Subcutaneous adipose tissue (tissue), 4 donors: Measurements from ENCODE around the gene CELSR1. TPM values are rescaled to one million over a fixed set of nuclear protein-coding genes. Genes with fewer than 3 reads are reported as not detected.

Experiments
- CTCF ChIP-seq: fragments of 450-650 bp; IDR thresholded peaks from one replicate; pipeline ENCODE4 v1.5.1; 2016; ENCODE audit warnings: low read depth, mild to moderate bottlenecking, control low read depth, antibody characterized with exemption, moderate library complexity
- total RNA-seq, 4 donors: library from RNA; depleted of rRNA; stranded (reverse); fragments of >200 nt; gene quantifications; one replicate each; pipeline ENCODE4 v1.1.0, GENCODE V29; 2016

CELSR1 gene
- total RNA-seq, 4 donors from 2014 or later = 0.16 to 5.6 (median 1.5) TPM

GRCh38 chr22:46319319-46319718 is 218.1 kb downstream of the CELSR1 start:
- no peak for TF ChIP-seq CTCF

- no peak for TF ChIP-seq CTCF
These were observed 218.8 kb downstream of the CELSR1 start for GRCh38 chr22:46318576-46318975.

DNA sequence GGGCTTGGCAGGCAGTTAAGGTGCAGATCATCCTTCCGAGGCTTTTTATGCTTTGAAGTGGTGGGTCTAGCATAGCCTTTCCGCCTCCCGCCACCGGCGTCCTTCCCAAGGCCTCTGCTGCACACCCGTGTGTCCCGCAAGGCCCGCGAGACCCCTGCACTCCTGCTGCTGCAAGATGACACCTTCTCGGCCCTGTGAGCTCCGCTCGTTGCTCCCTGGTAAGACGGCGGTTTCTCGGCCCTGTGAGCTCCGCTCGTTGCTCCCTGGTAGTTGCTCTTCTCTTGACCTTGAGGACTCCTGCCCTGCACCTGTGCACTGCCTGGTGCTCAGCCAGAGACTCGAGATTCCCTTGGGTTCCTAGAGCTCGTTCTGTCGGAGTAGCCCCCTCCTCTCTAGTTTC is 219.8 kb downstream of the CELSR1 start:
- TF ChIP-seq CTCF = no peak

GRCh38 chr22:46315976-46316375 is 221.4 kb downstream of the CELSR1 start:
- TF ChIP-seq CTCF = no peak

DNA sequence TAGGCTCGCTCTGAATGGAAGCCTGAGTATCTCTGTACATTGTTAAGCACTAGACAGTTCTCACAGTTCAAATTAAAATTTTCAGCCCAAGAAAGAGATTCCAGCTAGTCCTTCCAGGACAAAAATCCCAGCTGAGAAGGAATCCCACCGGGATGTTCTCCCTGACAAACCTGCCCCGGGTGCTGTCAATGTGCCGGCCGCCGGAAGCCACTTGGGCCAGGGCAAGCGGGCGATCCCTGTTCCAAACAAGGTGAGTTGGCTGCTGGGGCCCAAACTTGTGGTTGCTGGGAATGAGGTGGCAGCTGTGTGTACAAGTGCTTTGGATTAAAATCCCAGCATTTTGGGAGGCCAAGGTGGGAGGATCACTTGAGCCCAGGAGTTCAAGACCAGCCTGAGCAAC is 225.4 kb downstream of the CELSR1 start:
- TF ChIP-seq CTCF = no peak

Other genes starting within 250 kb of the CELSR1 start
- 1 to 10 TPM in 2 of 4 donors, not detected in 2; 1.1 to 1.4 TPM for gene GTSE1, start 240.8 kb downstream of the CELSR1 start, total RNA-seq
- gene TRMU, start 201.9 kb downstream of the CELSR1 start, total RNA-seq = 10 to 100 TPM; 28.7 to 49.0 (median 31.3) TPM
- gene GRAMD4, start 82.8 kb upstream of the CELSR1 start, total RNA-seq = 10 to 100 TPM in 3 of 4 donors, 1 to 10 TPM in 1; 9.9 to 39.4 (median 23.0) TPM
- 10 to 100 TPM; 17.8 to 69.1 (median 36.1) TPM for gene CERK, start 200.6 kb upstream of the CELSR1 start, total RNA-seq
- gene TBC1D22A, start 225.0 kb upstream of the CELSR1 start, total RNA-seq = 10 to 100 TPM; 10.8 to 32.2 (median 22.3) TPM